ENCODE measurements around the gene UPB1. TPM values are rescaled to one million over a fixed set of nuclear protein-coding genes. Genes with fewer than 3 reads are reported as not detected.

UPB1 gene
- total and polyA plus RNA-seq, 7 donors, result 0.07 to 0.82 (median 0.18) TPM

- no peak for TF ChIP-seq CTCF (IDR thresholded peaks at IDR 0.05)
- 35 to 65% (median 40%) methylated on average over 2 of the region's 2 CpGs for WGBS, 3 donors
- intact Hi-C loops (cut with DNase I), result no loop called here
- Histone ChIP-seq H3K4me1 (peaks cover 53% of the 10 kb centered on the region), H3K27me3 (ENCODE audit: insufficient read depth in 3 of 3, low read length in 2 of 3) (no peaks in the 10 kb centered on the region), H3K4me3 (no peak overlapping the region), H3K36me3 (ENCODE audit: insufficient read depth in 1 of 2, low read depth in 1 of 2) (peaks cover 2 to 42% of the 10 kb centered on the region in 2 donors), H3K9me3 (no peaks in the 10 kb centered on the region), H3K27ac (no peak overlapping the region)
- no peak for DNase-seq
- ATAC-seq, result no peak
Measured at GRCh38 chr22:24563246-24563645, 68.1 kb downstream of the UPB1 start.

GRCh38 chr22:24564376-24565058 lies 69.4 kb downstream of the UPB1 start:
- Histone ChIP-seq H3K4me1 (peaks cover 47% of the 10 kb centered on the region), H3K4me3 (peak overlapping the region; percentile 12), H3K27ac (peak overlapping the region; percentile 78), H3K36me3 (ENCODE audit: insufficient read depth in 1 of 2, low read depth in 1 of 2) (peaks cover 5 to 41% of the 10 kb centered on the region in 2 donors), H3K9me3 (no peaks in the 10 kb centered on the region), H3K27me3 (ENCODE audit: insufficient read depth in 3 of 3, low read length in 2 of 3) (no peaks in the 10 kb centered on the region)
- DNase-seq (no peak), ATAC-seq (peak; percentile 92 to 95 (median 93))
- 20 to 30% (median 22%) methylated on average over 2 of the region's 2 CpGs for WGBS, 3 donors
- intact Hi-C loops (cut with DNase I), result no loop called here
- TF ChIP-seq CTCF (IDR thresholded peaks at IDR 0.05), result no peak

DNA sequence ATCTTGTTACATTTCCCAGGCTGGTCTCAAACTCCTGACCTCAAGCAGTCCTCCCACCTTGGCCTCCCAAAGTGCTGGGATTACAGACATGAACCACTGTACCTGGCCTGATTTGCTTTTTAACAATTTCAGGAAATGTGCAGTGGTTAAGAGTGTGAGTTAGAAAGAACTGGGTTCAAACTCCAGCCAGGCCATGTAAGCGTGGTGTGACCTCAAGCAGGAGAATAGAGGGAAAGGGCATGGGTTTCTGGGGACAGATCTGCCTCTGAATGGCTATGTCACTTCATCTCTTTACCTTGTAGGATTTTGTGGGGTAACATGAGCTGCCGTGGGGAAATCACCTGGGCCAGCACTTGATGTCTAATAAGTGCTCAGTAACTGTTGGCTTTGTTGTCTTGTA lies 69.9 kb downstream of the UPB1 start:
- no peak for DNase-seq
- ATAC-seq, result peak in 1 of 4 donors; percentile 1
- Histone ChIP-seq H3K27me3 (ENCODE audit: insufficient read depth in 3 of 3, low read length in 2 of 3) (no peaks in the 10 kb centered on the region), H3K27ac (peak overlapping the region; percentile 78), H3K4me1 (peaks cover 44% of the 10 kb centered on the region), H3K9me3 (no peaks in the 10 kb centered on the region), H3K36me3 (ENCODE audit: insufficient read depth in 1 of 2, low read depth in 1 of 2) (peaks cover 5 to 43% of the 10 kb centered on the region in 2 donors), H3K4me3 (no peak overlapping the region)
- intact Hi-C loops (cut with DNase I), result no loop called here
- WGBS, 3 donors, result 75 to 86% (median 76%) methylated on average over 2 of the region's 2 CpGs
- TF ChIP-seq CTCF (IDR thresholded peaks at IDR 0.05), result no peak

- 55 to 67% (median 60%) methylated on average over 8 of the region's 8 CpGs for WGBS, 3 donors
- peak overlapping the region; percentile 15 for H3K27ac ChIP-seq
- no peak for TF ChIP-seq CTCF (IDR thresholded peaks at IDR 0.05)
- intact Hi-C loops (cut with DNase I), result no loop called here
- ATAC-seq (peak in 3 of 4 donors; percentile 16 to 33 (median 32)), DNase-seq (no peak)
- H3K36me3 ChIP-seq (ENCODE audit: insufficient read depth in 1 of 2, low read depth in 1 of 2), result peaks cover 6 to 51% of the 10 kb centered on the region in 2 donors
- H3K4me3 ChIP-seq, result no peak overlapping the region
- no peaks in the 10 kb centered on the region for H3K27me3 ChIP-seq (ENCODE audit: insufficient read depth in 3 of 3, low read length in 2 of 3)
- H3K4me1 ChIP-seq, result peaks cover 36% of the 10 kb centered on the region
- H3K9me3 ChIP-seq, result no peaks in the 10 kb centered on the region
Measured at GRCh38 chr22:24566899-24567511, 71.9 kb downstream of the UPB1 start.
